GM12878 (cell line): ENCODE measurements around the gene ERN1.
"Not testable (repeated sequence)": the region's sequence is repeated elsewhere in the genome, so short reads cannot be mapped to it uniquely, and the experiment has no call there.

Experiments used
- CTCF ChIP-seq, 3 experiments: IDR thresholded peaks in 2 of 3; conservative IDR thresholded peaks in 1 of 3; 2 replicates each; pipeline ENCODE4 v1.5.1; 2011; ENCODE audit warnings: low read depth in 3 of 3, low read length in 3 of 3, mild to moderate bottlenecking in 3 of 3, control low read depth in 2 of 3, moderate library complexity in 2 of 3, inconsistent platforms in 1 of 3, mixed read lengths in 1 of 3; ENCODE audit not compliant: control insufficient read depth in 2 of 3, insufficient read depth in 1 of 3; ENCODE audit errors: extremely low read depth in 1 of 3
- EP300 ChIP-seq, 2 experiments: fragments of 150-350 bp in 1 of 2; IDR thresholded peaks; 2 replicates each; pipeline ENCODE4 v1.6.1; 2011 to 2012; ENCODE audit warnings: low read depth in 2 of 2, low read length in 2 of 2, borderline replicate concordance in 1 of 2, improper control_type of control experiment in 1 of 2, inconsistent platforms in 1 of 2; ENCODE audit not compliant: control insufficient read depth in 1 of 2
- ETV6 ChIP-seq, 2 experiments: fragments of 450-650 bp in 1 of 2; IDR thresholded peaks in 1 of 2; conservative IDR thresholded peaks in 1 of 2; 2 replicates each; pipeline ENCODE4 v1.6.1; 2014; ENCODE audit warnings: antibody characterized with exemption in 1 of 2, borderline replicate concordance in 1 of 2, low read depth in 1 of 2, mild to moderate bottlenecking in 1 of 2, moderate library complexity in 1 of 2
- EZH2 ChIP-seq: IDR thresholded peaks from 2 replicates; pipeline ENCODE4 v1.6.1; 2012; ENCODE audit warnings: low read depth, mild to moderate bottlenecking, control low read depth, inconsistent platforms, low read length, borderline replicate concordance; ENCODE audit not compliant: control insufficient read depth
- MYC ChIP-seq: IDR thresholded peaks from 2 replicates; pipeline ENCODE4 v1.6.1; 2011; ENCODE audit warnings: mild to moderate bottlenecking, low read length, moderate library complexity, inconsistent platforms; ENCODE audit not compliant: insufficient read depth, insufficient replicate concordance, insufficient read length, severe bottlenecking
- POLR2AphosphoS5 ChIP-seq: IDR thresholded peaks from 2 replicates; pipeline ENCODE4 v1.6.1; 2011; ENCODE audit warnings: mild to moderate bottlenecking, low read length, inconsistent platforms
- TCF12 ChIP-seq: IDR thresholded peaks from 2 replicates; pipeline ENCODE4 v1.6.1; 2011; ENCODE audit warnings: low read depth, mild to moderate bottlenecking, low read length
- USF2 ChIP-seq: IDR thresholded peaks from 2 replicates; pipeline ENCODE4 v1.6.1; 2011; ENCODE audit warnings: low read depth, low read length, improper control_type of control experiment, borderline replicate concordance
- ZNF207 ChIP-seq: fragments of 450-650 bp; IDR thresholded peaks from 2 replicates; pipeline ENCODE4 v1.6.1; 2014; ENCODE audit warnings: antibody characterized with exemption, mild to moderate bottlenecking, borderline replicate concordance
- TF ChIP-seq, protein P1 (sequence below): fragments of 450-650 bp; conservative IDR thresholded peaks from 2 replicates; pipeline ENCODE4 v1.6.1; 2017; ENCODE audit warnings: mild to moderate bottlenecking, moderate library complexity
- TF ChIP-seq, protein P2 (sequence below): fragments of 450-650 bp; IDR thresholded peaks from 2 replicates; pipeline ENCODE4 v1.6.1; 2017; ENCODE audit warnings: antibody characterized with exemption, mild to moderate bottlenecking, moderate library complexity

GRCh38 chr17:64019551-64019961, 110.4 kb downstream of the ERN1 start:
- TF ChIP-seq CTCF (IDR thresholded peaks at IDR 0.05 in 2 of 3, conservative IDR thresholded peaks at IDR 0.05 in 1 of 3; ENCODE audit: control insufficient read depth in 2 of 3, extremely low read depth in 1 of 3, insufficient read depth in 1 of 3, low read depth in 3 of 3, low read length in 3 of 3); USF2; EZH2; TCF12; ETV6 (conservative IDR thresholded peaks at IDR 0.05 in 1 of 2, IDR thresholded peaks at IDR 0.05 in 1 of 2; ENCODE audit: borderline replicate concordance in 1 of 2, low read depth in 1 of 2); POLR2AphosphoS5; MYC; ZNF207; EP300 (IDR thresholded peaks at IDR 0.05; ENCODE audit: borderline replicate concordance in 1 of 2, control insufficient read depth in 1 of 2, low read depth in 2 of 2, low read length in 2 of 2): not testable (repeated sequence)
- TF ChIP-seq, protein P1, sequence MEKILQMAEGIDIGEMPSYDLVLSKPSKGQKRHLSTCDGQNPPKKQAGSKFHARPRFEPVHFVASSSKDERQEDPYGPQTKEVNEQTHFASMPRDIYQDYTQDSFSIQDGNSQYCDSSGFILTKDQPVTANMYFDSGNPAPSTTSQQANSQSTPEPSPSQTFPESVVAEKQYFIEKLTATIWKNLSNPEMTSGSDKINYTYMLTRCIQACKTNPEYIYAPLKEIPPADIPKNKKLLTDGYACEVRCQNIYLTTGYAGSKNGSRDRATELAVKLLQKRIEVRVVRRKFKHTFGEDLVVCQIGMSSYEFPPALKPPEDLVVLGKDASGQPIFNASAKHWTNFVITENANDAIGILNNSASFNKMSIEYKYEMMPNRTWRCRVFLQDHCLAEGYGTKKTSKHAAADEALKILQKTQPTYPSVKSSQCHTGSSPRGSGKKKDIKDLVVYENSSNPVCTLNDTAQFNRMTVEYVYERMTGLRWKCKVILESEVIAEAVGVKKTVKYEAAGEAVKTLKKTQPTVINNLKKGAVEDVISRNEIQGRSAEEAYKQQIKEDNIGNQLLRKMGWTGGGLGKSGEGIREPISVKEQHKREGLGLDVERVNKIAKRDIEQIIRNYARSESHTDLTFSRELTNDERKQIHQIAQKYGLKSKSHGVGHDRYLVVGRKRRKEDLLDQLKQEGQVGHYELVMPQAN = not testable (repeated sequence)
- TF ChIP-seq, protein P2, sequence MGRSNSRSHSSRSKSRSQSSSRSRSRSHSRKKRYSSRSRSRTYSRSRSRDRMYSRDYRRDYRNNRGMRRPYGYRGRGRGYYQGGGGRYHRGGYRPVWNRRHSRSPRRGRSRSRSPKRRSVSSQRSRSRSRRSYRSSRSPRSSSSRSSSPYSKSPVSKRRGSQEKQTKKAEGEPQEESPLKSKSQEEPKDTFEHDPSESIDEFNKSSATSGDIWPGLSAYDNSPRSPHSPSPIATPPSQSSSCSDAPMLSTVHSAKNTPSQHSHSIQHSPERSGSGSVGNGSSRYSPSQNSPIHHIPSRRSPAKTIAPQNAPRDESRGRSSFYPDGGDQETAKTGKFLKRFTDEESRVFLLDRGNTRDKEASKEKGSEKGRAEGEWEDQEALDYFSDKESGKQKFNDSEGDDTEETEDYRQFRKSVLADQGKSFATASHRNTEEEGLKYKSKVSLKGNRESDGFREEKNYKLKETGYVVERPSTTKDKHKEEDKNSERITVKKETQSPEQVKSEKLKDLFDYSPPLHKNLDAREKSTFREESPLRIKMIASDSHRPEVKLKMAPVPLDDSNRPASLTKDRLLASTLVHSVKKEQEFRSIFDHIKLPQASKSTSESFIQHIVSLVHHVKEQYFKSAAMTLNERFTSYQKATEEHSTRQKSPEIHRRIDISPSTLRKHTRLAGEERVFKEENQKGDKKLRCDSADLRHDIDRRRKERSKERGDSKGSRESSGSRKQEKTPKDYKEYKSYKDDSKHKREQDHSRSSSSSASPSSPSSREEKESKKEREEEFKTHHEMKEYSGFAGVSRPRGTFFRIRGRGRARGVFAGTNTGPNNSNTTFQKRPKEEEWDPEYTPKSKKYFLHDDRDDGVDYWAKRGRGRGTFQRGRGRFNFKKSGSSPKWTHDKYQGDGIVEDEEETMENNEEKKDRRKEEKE = not testable (repeated sequence)
